ENCODE results near the gene TMEM59L. TPM values are rescaled to one million over a fixed set of nuclear protein-coding genes. Genes with fewer than 3 reads are reported as not detected.

Gene TMEM59L
- total and polyA plus RNA-seq, 2 of the 13 experiments (the other 11 are each of a cell fraction or from before 2014, with no cell fraction given) = 0.97 to 5.5 TPM

DNA sequence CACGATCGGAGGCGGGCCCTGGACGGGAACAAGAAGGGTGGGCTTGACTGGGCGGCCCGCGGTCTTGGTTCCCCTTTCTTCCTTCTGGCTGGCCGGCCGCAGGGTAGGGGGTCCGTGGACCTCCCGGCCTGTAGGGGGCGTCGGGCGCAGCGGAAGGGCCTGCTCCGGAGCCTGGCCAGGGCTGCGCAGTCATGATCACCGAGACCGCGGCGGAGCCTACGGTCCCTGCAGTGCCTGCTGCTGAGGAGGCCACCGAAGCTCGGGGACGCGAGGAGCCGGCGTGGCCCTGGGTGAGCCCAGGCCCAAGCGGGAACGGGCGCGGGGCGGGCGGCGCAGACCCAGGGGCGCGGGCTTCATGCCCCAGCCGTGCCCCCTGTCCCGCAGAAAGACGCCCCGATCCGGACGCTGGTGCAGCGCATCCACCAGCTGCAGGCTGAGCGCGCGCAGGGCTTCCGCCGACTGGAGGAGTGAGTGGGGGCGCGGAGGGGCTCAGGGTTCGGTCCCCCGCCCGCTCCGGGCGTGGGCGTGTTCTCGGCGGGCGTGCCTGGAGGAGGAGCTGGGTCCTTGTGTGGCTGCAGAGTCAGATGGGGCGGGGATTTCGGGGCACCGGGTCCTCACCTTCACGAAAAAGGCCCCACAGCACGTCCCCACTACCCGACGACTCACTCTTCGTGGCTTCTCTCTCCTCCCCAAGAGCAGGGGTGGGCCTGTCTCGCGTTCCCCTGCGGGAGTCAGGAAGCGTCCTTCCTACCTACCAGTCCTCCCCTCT, 23.9 kb upstream of the TMEM59L start, which contains the start of gene REX1BD (continued):
- TF ChIP-seq, protein P1, sequence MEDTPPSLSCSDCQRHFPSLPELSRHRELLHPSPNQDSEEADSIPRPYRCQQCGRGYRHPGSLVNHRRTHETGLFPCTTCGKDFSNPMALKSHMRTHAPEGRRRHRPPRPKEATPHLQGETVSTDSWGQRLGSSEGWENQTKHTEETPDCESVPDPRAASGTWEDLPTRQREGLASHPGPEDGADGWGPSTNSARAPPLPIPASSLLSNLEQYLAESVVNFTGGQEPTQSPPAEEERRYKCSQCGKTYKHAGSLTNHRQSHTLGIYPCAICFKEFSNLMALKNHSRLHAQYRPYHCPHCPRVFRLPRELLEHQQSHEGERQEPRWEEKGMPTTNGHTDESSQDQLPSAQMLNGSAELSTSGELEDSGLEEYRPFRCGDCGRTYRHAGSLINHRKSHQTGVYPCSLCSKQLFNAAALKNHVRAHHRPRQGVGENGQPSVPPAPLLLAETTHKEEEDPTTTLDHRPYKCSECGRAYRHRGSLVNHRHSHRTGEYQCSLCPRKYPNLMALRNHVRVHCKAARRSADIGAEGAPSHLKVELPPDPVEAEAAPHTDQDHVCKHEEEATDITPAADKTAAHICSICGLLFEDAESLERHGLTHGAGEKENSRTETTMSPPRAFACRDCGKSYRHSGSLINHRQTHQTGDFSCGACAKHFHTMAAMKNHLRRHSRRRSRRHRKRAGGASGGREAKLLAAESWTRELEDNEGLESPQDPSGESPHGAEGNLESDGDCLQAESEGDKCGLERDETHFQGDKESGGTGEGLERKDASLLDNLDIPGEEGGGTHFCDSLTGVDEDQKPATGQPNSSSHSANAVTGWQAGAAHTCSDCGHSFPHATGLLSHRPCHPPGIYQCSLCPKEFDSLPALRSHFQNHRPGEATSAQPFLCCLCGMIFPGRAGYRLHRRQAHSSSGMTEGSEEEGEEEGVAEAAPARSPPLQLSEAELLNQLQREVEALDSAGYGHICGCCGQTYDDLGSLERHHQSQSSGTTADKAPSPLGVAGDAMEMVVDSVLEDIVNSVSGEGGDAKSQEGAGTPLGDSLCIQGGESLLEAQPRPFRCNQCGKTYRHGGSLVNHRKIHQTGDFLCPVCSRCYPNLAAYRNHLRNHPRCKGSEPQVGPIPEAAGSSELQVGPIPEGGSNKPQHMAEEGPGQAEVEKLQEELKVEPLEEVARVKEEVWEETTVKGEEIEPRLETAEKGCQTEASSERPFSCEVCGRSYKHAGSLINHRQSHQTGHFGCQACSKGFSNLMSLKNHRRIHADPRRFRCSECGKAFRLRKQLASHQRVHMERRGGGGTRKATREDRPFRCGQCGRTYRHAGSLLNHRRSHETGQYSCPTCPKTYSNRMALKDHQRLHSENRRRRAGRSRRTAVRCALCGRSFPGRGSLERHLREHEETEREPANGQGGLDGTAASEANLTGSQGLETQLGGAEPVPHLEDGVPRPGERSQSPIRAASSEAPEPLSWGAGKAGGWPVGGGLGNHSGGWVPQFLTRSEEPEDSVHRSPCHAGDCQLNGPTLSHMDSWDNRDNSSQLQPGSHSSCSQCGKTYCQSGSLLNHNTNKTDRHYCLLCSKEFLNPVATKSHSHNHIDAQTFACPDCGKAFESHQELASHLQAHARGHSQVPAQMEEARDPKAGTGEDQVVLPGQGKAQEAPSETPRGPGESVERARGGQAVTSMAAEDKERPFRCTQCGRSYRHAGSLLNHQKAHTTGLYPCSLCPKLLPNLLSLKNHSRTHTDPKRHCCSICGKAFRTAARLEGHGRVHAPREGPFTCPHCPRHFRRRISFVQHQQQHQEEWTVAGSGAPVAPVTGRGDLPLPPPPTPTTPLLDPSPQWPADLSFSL (CRISPR knock-in tag; IDR thresholded peaks at IDR 0.05) = no peak
- TF ChIP-seq, protein P2, sequence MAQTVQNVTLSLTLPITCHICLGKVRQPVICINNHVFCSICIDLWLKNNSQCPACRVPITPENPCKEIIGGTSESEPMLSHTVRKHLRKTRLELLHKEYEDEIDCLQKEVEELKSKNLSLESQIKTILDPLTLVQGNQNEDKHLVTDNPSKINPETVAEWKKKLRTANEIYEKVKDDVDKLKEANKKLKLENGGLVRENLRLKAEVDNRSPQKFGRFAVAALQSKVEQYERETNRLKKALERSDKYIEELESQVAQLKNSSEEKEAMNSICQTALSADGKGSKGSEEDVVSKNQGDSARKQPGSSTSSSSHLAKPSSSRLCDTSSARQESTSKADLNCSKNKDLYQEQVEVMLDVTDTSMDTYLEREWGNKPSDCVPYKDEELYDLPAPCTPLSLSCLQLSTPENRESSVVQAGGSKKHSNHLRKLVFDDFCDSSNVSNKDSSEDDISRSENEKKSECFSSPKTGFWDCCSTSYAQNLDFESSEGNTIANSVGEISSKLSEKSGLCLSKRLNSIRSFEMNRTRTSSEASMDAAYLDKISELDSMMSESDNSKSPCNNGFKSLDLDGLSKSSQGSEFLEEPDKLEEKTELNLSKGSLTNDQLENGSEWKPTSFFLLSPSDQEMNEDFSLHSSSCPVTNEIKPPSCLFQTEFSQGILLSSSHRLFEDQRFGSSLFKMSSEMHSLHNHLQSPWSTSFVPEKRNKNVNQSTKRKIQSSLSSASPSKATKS (CRISPR knock-in tag; IDR thresholded peaks at IDR 0.05) = no peak
- TF ChIP-seq, protein P3, sequence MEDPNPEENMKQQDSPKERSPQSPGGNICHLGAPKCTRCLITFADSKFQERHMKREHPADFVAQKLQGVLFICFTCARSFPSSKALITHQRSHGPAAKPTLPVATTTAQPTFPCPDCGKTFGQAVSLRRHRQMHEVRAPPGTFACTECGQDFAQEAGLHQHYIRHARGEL (CRISPR knock-in tag; IDR thresholded peaks at IDR 0.05) = 0 out of 2 replicates have a peak, but pooled peaks have one; percentile 48
- TF ChIP-seq, protein P4, sequence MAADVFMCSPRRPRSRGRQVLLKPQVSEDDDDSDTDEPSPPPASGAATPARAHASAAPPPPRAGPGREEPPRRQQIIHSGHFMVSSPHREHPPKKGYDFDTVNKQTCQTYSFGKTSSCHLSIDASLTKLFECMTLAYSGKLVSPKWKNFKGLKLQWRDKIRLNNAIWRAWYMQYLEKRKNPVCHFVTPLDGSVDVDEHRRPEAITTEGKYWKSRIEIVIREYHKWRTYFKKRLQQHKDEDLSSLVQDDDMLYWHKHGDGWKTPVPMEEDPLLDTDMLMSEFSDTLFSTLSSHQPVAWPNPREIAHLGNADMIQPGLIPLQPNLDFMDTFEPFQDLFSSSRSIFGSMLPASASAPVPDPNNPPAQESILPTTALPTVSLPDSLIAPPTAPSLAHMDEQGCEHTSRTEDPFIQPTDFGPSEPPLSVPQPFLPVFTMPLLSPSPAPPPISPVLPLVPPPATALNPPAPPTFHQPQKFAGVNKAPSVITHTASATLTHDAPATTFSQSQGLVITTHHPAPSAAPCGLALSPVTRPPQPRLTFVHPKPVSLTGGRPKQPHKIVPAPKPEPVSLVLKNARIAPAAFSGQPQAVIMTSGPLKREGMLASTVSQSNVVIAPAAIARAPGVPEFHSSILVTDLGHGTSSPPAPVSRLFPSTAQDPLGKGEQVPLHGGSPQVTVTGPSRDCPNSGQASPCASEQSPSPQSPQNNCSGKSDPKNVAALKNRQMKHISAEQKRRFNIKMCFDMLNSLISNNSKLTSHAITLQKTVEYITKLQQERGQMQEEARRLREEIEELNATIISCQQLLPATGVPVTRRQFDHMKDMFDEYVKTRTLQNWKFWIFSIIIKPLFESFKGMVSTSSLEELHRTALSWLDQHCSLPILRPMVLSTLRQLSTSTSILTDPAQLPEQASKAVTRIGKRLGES (CRISPR knock-in tag; IDR thresholded peaks at IDR 0.05; ENCODE audit: borderline replicate concordance) = no peak
- no peak for TF ChIP-seq TOE1 (CRISPR knock-in tag; IDR thresholded peaks at IDR 0.05)
- TF ChIP-seq HMG20A (CRISPR knock-in tag; IDR thresholded peaks at IDR 0.05; ENCODE audit: borderline replicate concordance) = peak; percentile 23; the same call in 1 of the 2 replicates
- TF ChIP-seq, protein P5, sequence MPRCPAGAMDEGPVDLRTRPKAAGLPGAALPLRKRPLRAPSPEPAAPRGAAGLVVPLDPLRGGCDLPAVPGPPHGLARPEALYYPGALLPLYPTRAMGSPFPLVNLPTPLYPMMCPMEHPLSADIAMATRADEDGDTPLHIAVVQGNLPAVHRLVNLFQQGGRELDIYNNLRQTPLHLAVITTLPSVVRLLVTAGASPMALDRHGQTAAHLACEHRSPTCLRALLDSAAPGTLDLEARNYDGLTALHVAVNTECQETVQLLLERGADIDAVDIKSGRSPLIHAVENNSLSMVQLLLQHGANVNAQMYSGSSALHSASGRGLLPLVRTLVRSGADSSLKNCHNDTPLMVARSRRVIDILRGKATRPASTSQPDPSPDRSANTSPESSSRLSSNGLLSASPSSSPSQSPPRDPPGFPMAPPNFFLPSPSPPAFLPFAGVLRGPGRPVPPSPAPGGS (CRISPR knock-in tag; IDR thresholded peaks at IDR 0.05) = no peak
- no peak; the same call in 1 of the 2 replicates for TF ChIP-seq ZNF263 (CRISPR knock-in tag; IDR thresholded peaks at IDR 0.05)
- TF ChIP-seq HOXA7 (CRISPR knock-in tag; IDR thresholded peaks at IDR 0.05) = no peak
- 0 out of 2 replicates have a peak, but pooled peaks have one; percentile 23 for TF ChIP-seq DR1 (CRISPR knock-in tag; IDR thresholded peaks at IDR 0.05)
- TF ChIP-seq MBD4 (IDR thresholded peaks at IDR 0.05; ENCODE audit: borderline replicate concordance, low read length) = no peak
- no peak for TF ChIP-seq MTA3 (CRISPR knock-in tag; IDR thresholded peaks at IDR 0.05)
- TF ChIP-seq HNRNPLL (IDR thresholded peaks at IDR 0.05; ENCODE audit: low read depth, low read length, poor library complexity, severe bottlenecking) = peak; percentile 84
- no peak for TF ChIP-seq ZMYM2 (CRISPR knock-in tag; IDR thresholded peaks at IDR 0.05)
- no peak for TF ChIP-seq MZF1 (CRISPR knock-in tag; IDR thresholded peaks at IDR 0.05; ENCODE audit: borderline replicate concordance)
